Measurements from ENCODE around the gene PARP8.

- TF ChIP-seq CTCF (IDR thresholded peaks at IDR 0.05) (no peak), POLR2A (IDR thresholded peaks at IDR 0.05) (no peak)
Observed at GRCh38 chr5:50711280-50711679, 44.8 kb downstream of the PARP8 start.
